ENCODE data around the gene PTPN21.

- TF ChIP-seq, protein P1, sequence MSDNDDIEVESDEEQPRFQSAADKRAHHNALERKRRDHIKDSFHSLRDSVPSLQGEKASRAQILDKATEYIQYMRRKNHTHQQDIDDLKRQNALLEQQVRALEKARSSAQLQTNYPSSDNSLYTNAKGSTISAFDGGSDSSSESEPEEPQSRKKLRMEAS (IDR thresholded peaks at IDR 0.05; ENCODE audit: low read depth, low read length) = no peak
- TF ChIP-seq CTCF (IDR thresholded peaks at IDR 0.05; ENCODE audit: low read depth, low read length) = no peak
Measured at GRCh38 chr14:88505621-88506020, 49.2 kb downstream of the PTPN21 start.
